ENCODE measurements around the gene ARHGAP20. TPM values are rescaled to one million over a fixed set of nuclear protein-coding genes. Genes with fewer than 3 reads are reported as not detected.

The ARHGAP20 gene
- total RNA-seq, 4 donors from 2014 or later: 5.1 to 9.4 (median 6.9) TPM

DNA sequence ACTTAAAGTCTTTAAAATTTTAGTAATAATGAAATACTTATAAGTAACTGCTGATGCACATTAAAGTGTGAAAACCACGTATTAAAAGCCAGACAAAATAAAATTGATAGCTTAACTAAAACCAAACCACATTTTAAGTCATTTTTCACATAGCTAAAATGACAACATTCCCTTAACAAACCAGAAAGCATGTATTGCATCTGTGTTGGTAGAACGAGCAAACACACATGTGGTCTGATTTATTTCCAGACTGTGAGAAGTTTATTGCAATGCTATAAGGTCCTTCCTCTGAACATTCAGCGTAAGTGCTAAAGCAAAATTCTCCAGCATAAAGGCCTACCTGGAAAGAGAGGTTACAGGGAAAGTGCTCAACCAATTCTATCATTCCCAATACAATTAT, 57.8 kb downstream of the ARHGAP20 start:
- WGBS: 86% methylated on average over 3 of the region's 3 CpGs
- H3K9me3 ChIP-seq: peaks cover 0 to 26% (median 10%) of the 10 kb centered on the region in 4 donors
- no peaks in the 10 kb centered on the region for H3K36me3 ChIP-seq
- no peaks in the 10 kb centered on the region for H3K27me3 ChIP-seq
- TF ChIP-seq EP300 (IDR thresholded peaks at IDR 0.05) (no peak), POLR2AphosphoS5 (IDR thresholded peaks at IDR 0.05) (no peak), POLR2A (IDR thresholded peaks at IDR 0.05; ENCODE audit: low read depth) (no peak)
- TF ChIP-seq, protein P1, sequence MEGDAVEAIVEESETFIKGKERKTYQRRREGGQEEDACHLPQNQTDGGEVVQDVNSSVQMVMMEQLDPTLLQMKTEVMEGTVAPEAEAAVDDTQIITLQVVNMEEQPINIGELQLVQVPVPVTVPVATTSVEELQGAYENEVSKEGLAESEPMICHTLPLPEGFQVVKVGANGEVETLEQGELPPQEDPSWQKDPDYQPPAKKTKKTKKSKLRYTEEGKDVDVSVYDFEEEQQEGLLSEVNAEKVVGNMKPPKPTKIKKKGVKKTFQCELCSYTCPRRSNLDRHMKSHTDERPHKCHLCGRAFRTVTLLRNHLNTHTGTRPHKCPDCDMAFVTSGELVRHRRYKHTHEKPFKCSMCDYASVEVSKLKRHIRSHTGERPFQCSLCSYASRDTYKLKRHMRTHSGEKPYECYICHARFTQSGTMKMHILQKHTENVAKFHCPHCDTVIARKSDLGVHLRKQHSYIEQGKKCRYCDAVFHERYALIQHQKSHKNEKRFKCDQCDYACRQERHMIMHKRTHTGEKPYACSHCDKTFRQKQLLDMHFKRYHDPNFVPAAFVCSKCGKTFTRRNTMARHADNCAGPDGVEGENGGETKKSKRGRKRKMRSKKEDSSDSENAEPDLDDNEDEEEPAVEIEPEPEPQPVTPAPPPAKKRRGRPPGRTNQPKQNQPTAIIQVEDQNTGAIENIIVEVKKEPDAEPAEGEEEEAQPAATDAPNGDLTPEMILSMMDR (IDR thresholded peaks at IDR 0.05): no peak
- no peak for DNase-seq (ENCODE audit: extremely low spot score)
- H3K4me1 ChIP-seq: no peaks in the 10 kb centered on the region
- no peak overlapping the region for H3K4me3 ChIP-seq
- intact Hi-C loops (cut with DNase I): no loop called here
- H3K27ac ChIP-seq (replicated peaks in 1 of 4): no peak overlapping the region

DNA sequence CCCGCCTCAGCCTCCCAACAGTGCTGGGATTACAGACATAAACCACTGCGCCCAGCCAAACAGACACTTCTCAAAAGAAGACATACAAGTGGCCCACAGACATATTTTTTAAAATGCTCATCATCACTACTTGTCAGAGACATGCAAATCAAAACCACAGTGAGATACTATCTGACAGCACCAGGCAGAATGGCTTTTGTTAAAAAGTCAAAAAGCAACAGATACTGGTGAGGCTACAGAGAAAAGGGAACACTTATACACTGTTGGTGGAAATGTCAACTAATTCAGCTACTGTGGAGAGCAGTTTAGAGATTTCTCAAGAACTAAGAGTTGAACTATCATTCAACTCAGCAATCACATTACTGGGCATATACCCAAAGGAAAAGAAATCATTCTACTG, 67.0 kb downstream of the ARHGAP20 start:
- Histone ChIP-seq H3K4me3 (no peak overlapping the region), H3K27ac (replicated peaks in 1 of 4) (no peak overlapping the region), H3K36me3 (no peaks in the 10 kb centered on the region), H3K4me1 (no peaks in the 10 kb centered on the region), H3K9me3 (no peaks in the 10 kb centered on the region), H3K27me3 (no peaks in the 10 kb centered on the region)
- intact Hi-C loops (cut with DNase I): no loop called here
- 100% methylated on average over 2 of the region's 2 CpGs for WGBS
- DNase-seq (ENCODE audit: extremely low spot score): no peak
- no peak for TF ChIP-seq EP300 (IDR thresholded peaks at IDR 0.05)
- TF ChIP-seq POLR2AphosphoS5 (IDR thresholded peaks at IDR 0.05): no peak

DNA sequence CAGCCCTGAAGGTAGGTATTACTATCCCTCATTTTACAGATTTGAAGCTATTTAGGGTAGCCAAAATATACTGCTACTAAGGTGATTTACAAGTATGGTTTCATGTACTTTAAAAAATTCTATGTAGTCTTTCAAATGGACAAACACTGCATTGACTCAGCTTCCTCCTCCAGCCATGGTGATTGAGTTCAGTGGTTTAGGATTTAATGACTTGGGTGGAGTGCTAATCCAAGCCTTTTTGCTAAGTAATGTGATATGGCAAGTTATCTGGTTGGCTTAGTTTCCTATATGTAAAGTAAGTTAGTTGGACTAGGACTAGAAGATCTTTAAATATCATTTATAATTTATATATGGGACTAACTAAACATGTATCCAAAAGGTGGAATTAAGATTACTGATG, 77.9 kb downstream of the ARHGAP20 start:
- H3K4me3 ChIP-seq: no peak overlapping the region
- intact Hi-C loops (cut with DNase I): no loop called here
- H3K27ac ChIP-seq (replicated peaks in 1 of 4): no peak overlapping the region
- no peak for DNase-seq (ENCODE audit: extremely low spot score)
- H3K27me3 ChIP-seq: no peaks in the 10 kb centered on the region
- H3K9me3 ChIP-seq: no peaks in the 10 kb centered on the region
- TF ChIP-seq POLR2A (IDR thresholded peaks at IDR 0.05; ENCODE audit: low read depth) (no peak), POLR2AphosphoS5 (IDR thresholded peaks at IDR 0.05) (no peak), EP300 (IDR thresholded peaks at IDR 0.05) (no peak)
- TF ChIP-seq, protein P1 (IDR thresholded peaks at IDR 0.05): no peak
- H3K36me3 ChIP-seq: peaks cover 0 to 6% (median 0%) of the 10 kb centered on the region in 4 donors
- H3K4me1 ChIP-seq: no peaks in the 10 kb centered on the region

DNA sequence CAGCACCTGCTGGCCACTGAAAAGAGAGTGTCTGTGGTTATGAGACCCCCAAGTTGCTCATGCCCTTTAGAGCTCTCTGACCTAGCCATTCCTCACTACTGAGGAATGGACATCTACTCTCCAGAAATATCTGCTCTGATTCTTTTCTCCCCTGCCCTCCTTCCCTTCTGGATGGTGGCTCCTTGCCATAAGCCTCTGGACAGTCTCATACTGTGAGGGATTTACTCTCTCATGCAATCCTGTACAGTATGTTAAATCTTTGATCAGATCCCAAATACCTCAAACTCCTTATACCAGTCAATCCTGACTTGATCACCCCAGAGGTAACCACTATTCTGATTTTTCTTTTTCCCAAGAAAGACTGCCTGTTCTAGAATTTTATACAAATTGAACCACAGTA, 80.7 kb downstream of the ARHGAP20 start:
- H3K27me3 ChIP-seq: no peaks in the 10 kb centered on the region
- H3K36me3 ChIP-seq: peaks cover 0 to 6% (median 0%) of the 10 kb centered on the region in 4 donors
- H3K4me3 ChIP-seq: no peak overlapping the region
- no peak overlapping the region for H3K27ac ChIP-seq (replicated peaks in 1 of 4)
- intact Hi-C loops (cut with DNase I): no loop called here
- no peak for DNase-seq (ENCODE audit: extremely low spot score)
- H3K4me1 ChIP-seq: no peaks in the 10 kb centered on the region
- H3K9me3 ChIP-seq: no peaks in the 10 kb centered on the region
- no peak for TF ChIP-seq EP300 (IDR thresholded peaks at IDR 0.05)
- TF ChIP-seq, protein P1 (IDR thresholded peaks at IDR 0.05): no peak
- TF ChIP-seq POLR2A (IDR thresholded peaks at IDR 0.05; ENCODE audit: low read depth): no peak
- no peak for TF ChIP-seq POLR2AphosphoS5 (IDR thresholded peaks at IDR 0.05)

DNA sequence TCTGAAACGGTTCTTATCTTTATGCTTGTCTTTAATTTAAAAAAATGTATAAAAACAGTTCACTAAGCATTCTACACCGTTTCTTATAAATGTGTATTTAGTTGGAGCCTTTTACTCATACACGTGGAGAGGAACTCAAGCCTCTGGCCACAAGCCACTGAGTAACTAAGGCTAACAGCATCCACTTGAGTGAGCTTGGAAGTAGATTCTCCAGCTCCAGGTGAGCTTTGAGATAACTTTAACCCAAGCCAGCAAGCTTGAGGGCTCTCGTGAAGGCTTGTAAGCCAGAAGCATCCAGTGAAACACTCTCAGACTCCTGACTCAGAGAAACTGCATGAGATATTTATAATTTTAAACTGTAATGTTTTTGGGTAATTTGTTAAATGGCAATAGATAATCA, 82.6 kb downstream of the ARHGAP20 start:
- TF ChIP-seq, protein P1 (IDR thresholded peaks at IDR 0.05): no peak
- no peak for TF ChIP-seq EP300 (IDR thresholded peaks at IDR 0.05)
- no peak for TF ChIP-seq POLR2AphosphoS5 (IDR thresholded peaks at IDR 0.05)
- no peak for TF ChIP-seq POLR2A (IDR thresholded peaks at IDR 0.05; ENCODE audit: low read depth)
- Histone ChIP-seq H3K4me3 (no peak overlapping the region), H3K27me3 (no peaks in the 10 kb centered on the region), H3K36me3 (peaks cover 0 to 6% (median 0%) of the 10 kb centered on the region in 4 donors), H3K27ac (replicated peaks in 1 of 4) (no peak overlapping the region), H3K4me1 (no peaks in the 10 kb centered on the region), H3K9me3 (no peaks in the 10 kb centered on the region)
- WGBS: 51% methylated on average over 4 of the region's 4 CpGs
- intact Hi-C loops (cut with DNase I): no loop called here
- no peak for DNase-seq (ENCODE audit: extremely low spot score)

All from esophagus muscularis mucosa (tissue), 4 donors.